Measurements from ENCODE around the gene TMC1.
"Not testable (repeated sequence)": the region's sequence is repeated elsewhere in the genome, so short reads cannot be mapped to it uniquely, and the experiment has no call there.

The TMC1 gene

GRCh38 chr9:72818385-72818784, 297.0 kb downstream of the TMC1 start:
- no peak for DNase-seq (ENCODE audit: low read depth)

- no peak for DNase-seq (ENCODE audit: low read depth)
Measured at GRCh38 chr9:72823971-72824370, 302.6 kb downstream of the TMC1 start.

DNA sequence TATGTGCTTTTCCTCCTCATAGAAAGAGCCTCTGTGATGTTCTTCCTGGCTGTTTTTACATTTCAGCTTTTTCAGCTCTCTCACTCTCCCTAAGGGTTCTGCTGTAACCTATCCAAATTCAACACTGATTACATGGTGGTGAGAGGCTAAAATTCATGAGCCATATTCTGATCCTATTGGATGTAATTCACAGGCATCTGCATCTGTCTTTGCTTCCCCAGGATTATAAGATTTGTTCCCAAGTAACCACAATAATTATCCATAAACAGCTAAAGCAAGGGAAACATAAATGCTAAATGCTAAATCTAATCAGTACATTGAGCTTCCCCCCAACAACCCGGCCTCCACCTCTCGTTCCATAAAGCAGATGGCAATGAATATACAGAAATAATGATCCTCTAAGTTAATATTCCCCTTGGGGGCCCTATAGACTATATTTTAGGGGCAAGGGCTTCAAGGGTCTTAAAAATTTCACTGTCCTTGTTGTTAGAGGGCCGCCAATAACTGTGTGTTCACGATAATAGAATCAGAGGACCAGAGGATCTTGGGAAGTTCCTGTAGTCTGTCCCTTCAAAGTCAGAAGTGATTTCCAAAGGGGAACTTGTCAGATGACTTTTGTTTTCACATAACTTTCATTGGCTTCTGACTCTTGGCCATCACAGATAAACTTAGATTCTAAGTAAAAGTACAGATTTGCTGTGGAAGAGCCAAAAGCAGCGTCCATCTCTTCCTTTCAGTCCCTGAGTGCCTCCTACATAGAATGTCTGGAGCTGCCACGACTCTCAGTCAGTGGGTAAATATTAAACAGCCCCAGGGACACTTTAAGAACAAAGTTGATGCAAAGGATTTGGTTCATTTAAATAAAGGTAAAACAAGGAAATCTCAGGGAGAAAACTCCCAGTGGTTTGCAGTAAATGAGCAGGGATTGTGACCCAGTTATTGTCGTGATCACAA, 305.9 kb downstream of the TMC1 start:
- no peak for DNase-seq (ENCODE audit: low read depth)

DNA sequence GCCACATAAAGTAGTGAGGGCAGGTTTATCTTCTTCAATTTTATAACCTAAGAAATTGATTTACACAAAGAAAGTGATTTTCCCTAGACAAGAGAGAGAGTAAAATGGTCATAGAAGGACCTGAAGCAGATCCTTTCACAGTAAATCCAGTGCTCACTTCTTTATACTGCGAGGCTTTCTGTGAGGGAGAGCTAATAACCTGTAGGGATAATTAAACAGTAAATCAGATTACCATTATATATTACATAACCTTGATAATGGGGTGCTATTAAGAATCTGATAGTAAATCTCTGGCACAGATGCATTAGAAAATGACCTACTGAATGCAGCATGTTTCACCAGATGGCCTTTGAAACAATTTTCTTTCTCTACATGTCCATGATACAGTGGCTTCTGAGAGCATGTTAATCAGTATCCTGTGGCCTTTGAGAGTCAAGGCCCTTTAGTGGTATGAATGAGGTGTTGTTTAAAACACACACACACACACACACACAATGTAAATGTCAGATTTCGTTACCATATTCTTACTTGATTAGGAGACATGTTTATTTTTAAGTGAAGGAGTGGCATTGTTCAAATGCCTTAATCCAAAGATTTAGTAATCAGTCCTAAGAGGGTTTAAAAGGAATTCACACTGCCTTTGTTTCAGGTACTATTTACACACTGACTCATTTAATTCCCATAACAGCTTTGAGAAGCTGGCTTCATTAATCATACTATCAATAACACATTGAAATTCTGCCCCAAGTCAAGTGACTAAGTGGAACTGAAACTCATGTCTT, 306.7 kb downstream of the TMC1 start:
- DNase-seq (ENCODE audit: low read depth), result no peak

GRCh38 chr9:72834994-72835393, 313.6 kb downstream of the TMC1 start:
- no peak for DNase-seq (ENCODE audit: low read depth)

DNA sequence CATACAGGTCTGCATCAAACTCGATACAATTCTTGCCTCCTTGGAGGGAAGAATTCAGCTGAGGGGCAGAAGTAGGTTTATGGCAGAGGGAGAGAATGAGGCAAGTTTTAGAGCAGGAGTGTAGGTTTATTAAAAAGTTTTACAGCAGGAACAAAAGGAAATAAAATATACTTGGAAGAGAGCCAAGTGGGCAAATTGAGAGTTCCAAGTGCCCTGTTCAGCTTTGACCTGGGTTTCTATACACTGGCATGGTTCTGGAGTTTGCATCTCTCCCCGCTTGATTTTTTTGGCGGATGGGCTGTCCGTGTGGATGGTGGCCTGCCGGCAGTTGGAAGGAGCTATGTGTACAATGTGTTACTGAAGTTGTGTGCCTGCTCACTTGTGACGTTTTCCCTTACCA, 315.4 kb downstream of the TMC1 start:
- DNase-seq (ENCODE audit: low read depth), result no peak

- no peak for DNase-seq (ENCODE audit: low read depth)
Measured at GRCh38 chr9:72839085-72839484, 317.7 kb downstream of the TMC1 start.

DNA sequence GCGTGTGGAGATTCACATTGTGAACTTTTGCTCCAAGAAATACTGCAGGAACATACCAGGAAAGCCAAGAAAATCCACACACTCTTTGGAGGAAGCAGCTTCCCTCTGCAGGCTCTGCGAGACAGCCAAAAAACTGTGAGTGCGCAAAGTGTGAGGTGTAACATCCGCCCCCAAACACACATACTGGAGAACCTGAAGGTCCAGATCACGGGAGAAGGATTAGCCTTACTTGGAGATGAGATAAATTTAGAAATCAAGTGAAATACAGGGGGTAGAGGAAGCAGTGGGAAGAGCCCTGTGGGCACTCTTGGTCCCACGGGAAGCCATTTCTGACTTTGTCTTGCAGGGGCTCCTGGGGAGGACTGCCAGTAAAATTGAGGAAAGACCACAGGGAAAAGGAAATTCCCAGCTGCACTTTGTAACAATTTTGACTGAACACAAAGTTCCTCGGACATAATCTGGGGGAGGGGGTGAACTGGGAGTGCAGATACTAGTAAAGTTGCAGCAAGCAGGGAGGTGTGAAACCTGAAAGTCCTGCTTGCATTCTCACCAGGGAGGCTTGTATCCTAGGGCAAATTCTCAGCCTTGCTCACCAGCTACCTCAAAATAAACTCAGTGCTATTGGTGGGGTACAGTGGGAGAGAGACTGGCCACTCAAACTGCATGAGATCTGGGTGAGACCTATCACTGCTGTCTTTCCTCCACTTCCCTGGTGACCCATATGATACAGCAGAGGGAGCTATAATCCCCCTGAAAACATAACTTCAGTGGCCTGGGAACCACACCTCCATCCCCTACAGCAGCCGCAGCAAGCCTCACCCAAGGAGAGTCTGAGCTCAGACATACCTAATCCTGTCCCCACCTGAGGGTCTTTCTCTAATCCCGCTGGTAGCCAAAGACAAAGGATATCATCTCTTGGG, 322.4 kb downstream of the TMC1 start:
- DNase-seq (ENCODE audit: low read depth), result no peak

GRCh38 chr9:72844440-72844768, 323.0 kb downstream of the TMC1 start:
- DNase-seq (ENCODE audit: low read depth), result no peak

- not testable (repeated sequence) for DNase-seq (ENCODE audit: low read depth)
Measured at GRCh38 chr9:72845052-72845451, 323.6 kb downstream of the TMC1 start.

GRCh38 chr9:72850209-72850608, 328.8 kb downstream of the TMC1 start:
- DNase-seq (ENCODE audit: low read depth), result not testable (repeated sequence)

- no peak for DNase-seq (ENCODE audit: low read depth)
Measured at GRCh38 chr9:72855321-72855720, 333.9 kb downstream of the TMC1 start.

DNA sequence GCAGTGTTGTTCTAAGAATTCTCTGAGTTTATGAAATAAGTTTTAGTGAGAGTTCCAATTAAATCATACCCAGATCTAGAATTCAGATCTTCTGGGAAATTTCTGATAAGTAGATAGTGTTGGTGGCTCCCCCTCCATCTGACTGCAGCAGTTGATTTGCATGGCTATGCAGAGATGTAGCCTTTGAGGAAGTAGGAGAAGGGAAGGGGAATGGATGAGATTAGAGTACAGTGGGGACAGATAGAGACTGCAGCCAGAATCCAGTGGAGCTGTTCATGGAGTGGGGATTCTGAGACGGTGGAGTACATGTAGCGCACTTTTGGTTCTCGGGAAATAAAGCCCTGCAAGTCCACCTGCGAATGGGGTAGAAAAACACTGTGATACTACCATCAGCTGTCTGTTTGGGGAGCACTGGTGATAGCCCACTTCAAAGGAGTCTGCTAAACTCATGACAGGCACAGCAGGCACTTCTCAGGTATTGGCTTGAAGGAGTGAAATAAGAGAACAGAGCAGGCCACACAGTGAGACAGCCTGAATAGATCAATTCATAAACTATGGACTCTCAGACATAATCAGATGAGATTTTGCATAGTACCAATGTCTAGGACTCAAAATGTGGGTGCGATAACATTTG, 334.6 kb downstream of the TMC1 start:
- no peak for DNase-seq (ENCODE audit: low read depth)

DNA sequence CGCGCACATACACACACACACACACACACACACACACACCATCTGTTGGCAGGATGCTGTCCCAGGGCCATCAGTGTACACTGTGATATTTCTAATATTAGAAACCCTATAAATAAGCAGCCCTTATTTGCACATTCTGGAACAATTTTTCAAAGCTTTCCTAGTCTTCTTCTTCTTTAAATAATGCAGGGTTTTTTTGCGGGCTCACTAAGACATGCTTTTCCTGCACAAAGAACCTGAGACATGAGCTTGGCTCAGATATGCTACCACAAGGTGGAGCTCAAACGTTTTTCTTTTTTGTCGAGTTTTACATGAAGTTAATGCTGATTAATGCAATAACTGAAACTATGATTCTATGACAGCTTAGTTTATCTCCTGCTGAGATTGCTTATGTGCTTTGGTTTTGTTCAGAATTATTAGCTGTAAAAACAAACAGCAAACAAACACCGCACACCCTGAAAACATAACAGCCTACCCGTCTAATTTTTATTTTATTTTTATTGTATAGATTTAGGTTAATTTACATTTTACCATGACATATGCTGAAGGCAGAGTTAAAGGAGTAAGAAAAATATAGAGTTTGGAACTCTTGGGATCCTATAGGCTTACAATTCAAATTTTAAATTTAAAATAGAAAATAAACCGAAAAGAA, 335.7 kb downstream of the TMC1 start:
- no peak for DNase-seq (ENCODE audit: low read depth)

DNA sequence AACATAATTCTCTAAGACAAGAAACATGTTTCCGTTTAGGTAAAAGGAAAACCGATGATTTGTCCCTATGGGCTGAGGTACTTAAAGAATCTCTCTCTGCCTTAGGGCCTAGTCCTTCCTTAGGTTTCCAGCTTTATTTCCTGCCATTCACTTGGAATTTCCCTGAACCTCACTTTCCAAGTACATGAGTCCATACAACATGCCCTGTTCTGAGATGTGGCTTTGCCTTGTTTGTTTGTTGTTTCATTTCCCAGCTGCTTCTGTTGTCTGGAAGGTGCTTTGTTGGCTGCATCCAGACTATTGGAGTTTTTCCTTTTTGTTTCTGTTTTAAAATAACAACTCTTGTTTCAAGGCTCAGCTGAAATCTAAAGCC, 336.2 kb downstream of the TMC1 start:
- DNase-seq (ENCODE audit: low read depth), result no peak

DNA sequence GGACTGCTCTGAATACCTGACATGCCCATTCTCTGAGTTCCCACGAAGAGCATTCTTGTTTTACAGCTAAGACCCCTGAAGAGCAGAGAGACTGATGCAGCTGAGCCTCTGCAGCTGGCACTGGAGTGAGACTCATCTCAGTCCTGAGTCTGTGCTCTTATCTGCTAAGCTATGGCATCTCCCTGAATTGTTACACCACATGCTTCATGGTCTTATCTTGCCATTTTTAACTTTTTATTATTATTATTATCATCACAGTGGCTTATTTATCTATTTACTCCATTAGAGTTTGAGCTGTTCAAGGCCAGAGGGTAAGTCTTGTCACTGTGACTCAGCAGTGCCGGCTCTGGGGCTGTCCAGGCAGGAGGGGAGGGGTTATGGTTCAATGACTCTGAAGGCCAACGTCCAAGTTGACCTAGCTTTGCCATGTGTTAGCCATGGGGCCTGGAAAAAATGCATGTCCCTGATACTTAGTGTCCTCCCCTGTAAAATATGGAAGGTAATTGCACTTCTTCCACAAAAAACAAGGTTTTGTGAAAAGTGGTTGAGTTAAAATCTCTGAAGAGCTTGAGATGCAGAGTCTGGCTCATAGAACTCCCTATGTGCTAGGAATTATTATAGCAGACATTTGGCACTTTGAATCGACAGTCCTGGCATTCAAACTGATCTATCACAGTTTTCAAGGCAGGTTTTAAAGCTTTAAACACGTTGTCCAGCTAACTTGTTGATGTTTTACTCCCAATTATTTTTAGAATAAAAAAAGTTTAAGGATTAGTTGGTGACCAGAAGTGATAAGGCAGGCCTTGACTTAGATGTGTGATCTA, 336.9 kb downstream of the TMC1 start:
- no peak for DNase-seq (ENCODE audit: low read depth)

- DNase-seq (ENCODE audit: low read depth), result not testable (repeated sequence)
Measured at GRCh38 chr9:72862788-72863187, 341.4 kb downstream of the TMC1 start.

DNA sequence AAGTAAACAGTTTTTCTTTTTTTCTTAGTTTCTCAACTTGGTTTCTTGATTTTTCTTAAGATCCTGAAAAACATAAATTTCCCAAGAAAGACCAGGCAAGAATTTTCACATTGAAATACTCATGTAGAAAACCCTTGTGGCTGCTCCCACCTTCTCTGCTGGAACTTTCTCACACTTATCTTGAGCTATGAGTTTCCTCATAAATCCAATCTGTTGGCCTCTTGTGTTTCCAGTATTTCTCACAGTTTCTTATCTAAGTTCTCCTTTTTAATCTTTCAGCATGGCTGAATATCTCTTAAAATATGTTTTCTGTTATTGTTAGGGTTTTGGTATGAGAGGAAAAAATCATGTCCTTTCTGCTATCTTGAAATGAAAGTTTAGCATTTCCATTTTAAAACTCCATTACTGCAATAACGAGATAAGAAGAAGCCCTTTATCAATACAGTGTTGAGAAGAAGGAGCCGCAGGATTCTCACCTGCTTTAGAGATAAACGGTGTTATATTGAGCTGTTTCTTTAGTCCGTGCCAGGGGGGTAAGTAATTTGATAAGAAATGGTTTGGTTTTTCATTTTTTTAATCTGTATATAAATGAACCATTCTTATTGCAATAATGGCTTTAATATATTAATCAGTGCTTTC, 342.2 kb downstream of the TMC1 start:
- DNase-seq (ENCODE audit: low read depth), result no peak

DNA sequence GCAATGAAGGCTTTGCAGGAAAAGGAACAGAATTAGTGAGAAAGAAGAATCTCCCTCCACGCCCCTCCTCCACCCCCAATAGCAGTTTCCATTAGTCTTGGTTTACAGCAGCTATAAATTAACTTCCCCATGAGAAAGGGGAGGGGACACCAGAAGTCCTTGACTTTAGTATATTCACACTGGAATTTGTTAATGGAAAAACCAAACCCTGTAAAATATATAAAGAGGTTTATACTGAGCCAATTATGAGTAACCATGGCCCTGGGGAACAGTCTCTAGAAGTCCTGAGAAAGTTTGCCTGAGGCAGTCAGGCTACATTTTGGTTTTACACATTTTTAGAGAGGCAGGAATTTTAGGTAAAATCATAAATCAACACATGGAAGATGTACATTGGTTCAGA, 342.9 kb downstream of the TMC1 start:
- DNase-seq (ENCODE audit: low read depth), result no peak

DNA sequence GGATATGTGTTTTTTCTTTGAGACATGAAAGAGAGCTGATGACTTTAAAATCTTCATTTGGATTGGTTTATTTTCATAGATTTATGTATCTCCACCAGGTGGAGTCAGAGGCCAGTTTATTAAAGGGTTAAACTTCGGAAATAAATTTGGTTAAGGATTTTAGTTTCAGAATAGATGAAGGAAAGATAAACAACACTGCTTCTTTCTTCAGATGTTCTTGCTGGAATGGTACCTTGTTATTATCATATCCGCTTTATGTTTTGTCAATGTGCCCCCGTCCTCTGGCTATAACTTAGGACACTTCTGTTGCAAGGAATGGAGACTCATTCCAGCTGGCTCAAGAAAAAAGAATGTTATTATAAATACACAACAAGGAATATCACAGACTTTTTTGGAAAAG, 350.3 kb downstream of the TMC1 start:
- DNase-seq (ENCODE audit: low read depth), result no peak
